ENCODE results near the gene AUTS2. TPM values are rescaled to one million over a fixed set of nuclear protein-coding genes. Genes with fewer than 3 reads are reported as not detected.

The AUTS2 gene
- polyA plus RNA-seq, 3 donors = 0.08 to 0.35 TPM; not detected in 1

DNA sequence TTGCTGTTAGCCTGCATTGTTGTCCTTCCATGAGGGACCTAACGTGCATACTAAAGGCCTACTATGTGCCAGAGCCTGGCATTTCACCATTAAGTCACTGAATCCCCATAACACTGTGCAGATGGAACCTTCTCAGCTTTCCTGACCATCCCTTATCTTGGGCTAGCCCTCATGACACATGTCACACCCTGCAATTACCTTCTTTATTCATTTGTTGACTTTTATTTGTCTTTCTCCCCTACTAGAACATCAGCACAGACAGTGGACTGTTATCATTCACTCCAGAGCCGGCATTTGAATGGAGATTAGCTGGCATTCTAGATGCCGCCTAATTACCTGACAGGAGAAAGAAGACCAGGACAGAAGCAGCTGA is 1062.5 kb downstream of the AUTS2 start:
- Mint-ChIP-seq H3K36me3 (no peaks in the 10 kb centered on the region), H3K4me1 (no peaks in the 10 kb centered on the region), H3K27me3 (ENCODE audit: low read depth in 3 of 3) (peaks cover 0 to under 1% (median 0%) of the 10 kb centered on the region in 3 donors), H3K27ac (no peak overlapping the region), H3K9me3 (peaks cover 0 to 2% (median 0%) of the 10 kb centered on the region in 7 donors), H3K4me3 (no peak overlapping the region)
- Histone ChIP-seq H3K9ac (ENCODE audit: insufficient read depth, low read length, poor library complexity, severe bottlenecking) (no peak overlapping the region), H3K4me2 (replicated peaks; ENCODE audit: extremely low read depth, low read length, poor library complexity, severe bottlenecking) (no peak overlapping the region), H3K36me3 (replicated peaks in 1 of 2; ENCODE audit: control insufficient read depth in 1 of 2, insufficient read depth in 2 of 2, low read length in 2 of 2) (no peaks in the 10 kb centered on the region), H3K4me3 (replicated peaks in 1 of 3; ENCODE audit: low read depth in 2 of 3, low read length in 3 of 3) (no peak overlapping the region), H2AFZ (ENCODE audit: insufficient read depth, low read depth, low read length, poor library complexity, severe bottlenecking) (no peak overlapping the region), H3K27ac (ENCODE audit: low read depth in 1 of 2, low read length in 2 of 2) (no peak overlapping the region), H3K27me3 (ENCODE audit: control insufficient read depth in 2 of 2, insufficient read depth in 2 of 2, low read length in 2 of 2) (no peaks in the 10 kb centered on the region), H4K20me1 (ENCODE audit: insufficient read depth, low read length) (no peaks in the 10 kb centered on the region), H3K4me1 (ENCODE audit: control insufficient read depth in 1 of 2, insufficient read depth in 2 of 2, low read length in 2 of 2) (no peaks in the 10 kb centered on the region), H3K9me3 (replicated peaks in 1 of 2; ENCODE audit: control insufficient read depth in 1 of 2, insufficient read depth in 1 of 2, low read length in 2 of 2) (peaks cover 0 to 4% of the 10 kb centered on the region in 2 donors), H3K79me2 (ENCODE audit: insufficient read depth, low read length) (no peaks in the 10 kb centered on the region)
- intact Hi-C loops (cut with micrococcal nuclease) = no loop called here
- WGBS (ENCODE audit: insufficient coverage) = 85% methylated on average over 3 of the region's 3 CpGs
- DNase-seq = no peak
- TF ChIP-seq, protein P1, sequence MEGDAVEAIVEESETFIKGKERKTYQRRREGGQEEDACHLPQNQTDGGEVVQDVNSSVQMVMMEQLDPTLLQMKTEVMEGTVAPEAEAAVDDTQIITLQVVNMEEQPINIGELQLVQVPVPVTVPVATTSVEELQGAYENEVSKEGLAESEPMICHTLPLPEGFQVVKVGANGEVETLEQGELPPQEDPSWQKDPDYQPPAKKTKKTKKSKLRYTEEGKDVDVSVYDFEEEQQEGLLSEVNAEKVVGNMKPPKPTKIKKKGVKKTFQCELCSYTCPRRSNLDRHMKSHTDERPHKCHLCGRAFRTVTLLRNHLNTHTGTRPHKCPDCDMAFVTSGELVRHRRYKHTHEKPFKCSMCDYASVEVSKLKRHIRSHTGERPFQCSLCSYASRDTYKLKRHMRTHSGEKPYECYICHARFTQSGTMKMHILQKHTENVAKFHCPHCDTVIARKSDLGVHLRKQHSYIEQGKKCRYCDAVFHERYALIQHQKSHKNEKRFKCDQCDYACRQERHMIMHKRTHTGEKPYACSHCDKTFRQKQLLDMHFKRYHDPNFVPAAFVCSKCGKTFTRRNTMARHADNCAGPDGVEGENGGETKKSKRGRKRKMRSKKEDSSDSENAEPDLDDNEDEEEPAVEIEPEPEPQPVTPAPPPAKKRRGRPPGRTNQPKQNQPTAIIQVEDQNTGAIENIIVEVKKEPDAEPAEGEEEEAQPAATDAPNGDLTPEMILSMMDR (IDR thresholded peaks at IDR 0.05) = no peak

DNA sequence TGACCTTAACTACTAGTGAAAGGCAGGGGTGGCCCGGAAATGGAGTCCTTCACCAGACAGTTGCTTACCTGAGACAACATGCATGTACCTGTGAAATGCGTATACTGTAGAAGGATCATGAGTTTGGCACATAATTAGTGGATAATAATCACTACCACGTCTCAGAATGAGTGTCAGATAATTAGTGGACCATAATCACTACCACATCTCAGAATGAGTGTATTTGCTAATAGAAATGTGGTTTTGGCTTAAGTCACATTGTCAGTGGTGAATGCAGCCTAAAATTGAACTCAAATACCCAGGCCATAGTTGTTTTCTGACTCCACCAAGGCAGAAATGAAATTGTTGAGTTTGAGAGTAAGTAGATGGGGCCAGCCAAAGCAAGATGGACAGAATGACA is 1065.4 kb downstream of the AUTS2 start:
- H3K4me1 Mint-ChIP-seq = no peaks in the 10 kb centered on the region
- Histone ChIP-seq H3K4me2 (replicated peaks; ENCODE audit: extremely low read depth, low read length, poor library complexity, severe bottlenecking) (no peak overlapping the region), H2AFZ (ENCODE audit: insufficient read depth, low read depth, low read length, poor library complexity, severe bottlenecking) (no peak overlapping the region), H3K9ac (ENCODE audit: insufficient read depth, low read length, poor library complexity, severe bottlenecking) (no peak overlapping the region), H4K20me1 (ENCODE audit: insufficient read depth, low read length) (no peaks in the 10 kb centered on the region), H3K4me1 (ENCODE audit: control insufficient read depth in 1 of 2, insufficient read depth in 2 of 2, low read length in 2 of 2) (no peaks in the 10 kb centered on the region), H3K27ac (ENCODE audit: low read depth in 1 of 2, low read length in 2 of 2) (no peak overlapping the region), H3K79me2 (ENCODE audit: insufficient read depth, low read length) (no peaks in the 10 kb centered on the region), H3K9me3 (replicated peaks in 1 of 2; ENCODE audit: control insufficient read depth in 1 of 2, insufficient read depth in 1 of 2, low read length in 2 of 2) (peaks cover 0 to 4% of the 10 kb centered on the region in 2 donors), H3K27me3 (ENCODE audit: control insufficient read depth in 2 of 2, insufficient read depth in 2 of 2, low read length in 2 of 2) (no peaks in the 10 kb centered on the region), H3K36me3 (replicated peaks in 1 of 2; ENCODE audit: control insufficient read depth in 1 of 2, insufficient read depth in 2 of 2, low read length in 2 of 2) (no peaks in the 10 kb centered on the region), H3K4me3 (replicated peaks in 1 of 3; ENCODE audit: low read depth in 2 of 3, low read length in 3 of 3) (no peak overlapping the region)
- intact Hi-C loops (cut with micrococcal nuclease) = no loop called here
- peaks cover 0 to 2% (median 0%) of the 10 kb centered on the region in 7 donors for H3K9me3 Mint-ChIP-seq
- TF ChIP-seq, protein P1 (IDR thresholded peaks at IDR 0.05) = no peak
- WGBS (ENCODE audit: insufficient coverage) = no CpG with 5 or more reads among the region's 3 CpGs
- no peak overlapping the region for H3K4me3 Mint-ChIP-seq
- peaks cover 0 to 2% (median 0%) of the 10 kb centered on the region in 3 donors for H3K27me3 Mint-ChIP-seq (ENCODE audit: low read depth in 3 of 3)
- H3K36me3 Mint-ChIP-seq = no peaks in the 10 kb centered on the region
- H3K27ac Mint-ChIP-seq = no peak overlapping the region
- DNase-seq = no peak

All from CD14-positive monocyte (primary cell).